ENCODE data around the gene ATP8A1.

GRCh38 chr4:42640613-42641012 lies 16.3 kb downstream of the ATP8A1 start:
- TF ChIP-seq, protein P1, sequence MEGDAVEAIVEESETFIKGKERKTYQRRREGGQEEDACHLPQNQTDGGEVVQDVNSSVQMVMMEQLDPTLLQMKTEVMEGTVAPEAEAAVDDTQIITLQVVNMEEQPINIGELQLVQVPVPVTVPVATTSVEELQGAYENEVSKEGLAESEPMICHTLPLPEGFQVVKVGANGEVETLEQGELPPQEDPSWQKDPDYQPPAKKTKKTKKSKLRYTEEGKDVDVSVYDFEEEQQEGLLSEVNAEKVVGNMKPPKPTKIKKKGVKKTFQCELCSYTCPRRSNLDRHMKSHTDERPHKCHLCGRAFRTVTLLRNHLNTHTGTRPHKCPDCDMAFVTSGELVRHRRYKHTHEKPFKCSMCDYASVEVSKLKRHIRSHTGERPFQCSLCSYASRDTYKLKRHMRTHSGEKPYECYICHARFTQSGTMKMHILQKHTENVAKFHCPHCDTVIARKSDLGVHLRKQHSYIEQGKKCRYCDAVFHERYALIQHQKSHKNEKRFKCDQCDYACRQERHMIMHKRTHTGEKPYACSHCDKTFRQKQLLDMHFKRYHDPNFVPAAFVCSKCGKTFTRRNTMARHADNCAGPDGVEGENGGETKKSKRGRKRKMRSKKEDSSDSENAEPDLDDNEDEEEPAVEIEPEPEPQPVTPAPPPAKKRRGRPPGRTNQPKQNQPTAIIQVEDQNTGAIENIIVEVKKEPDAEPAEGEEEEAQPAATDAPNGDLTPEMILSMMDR (IDR thresholded peaks at IDR 0.05): no peak
- TF ChIP-seq EP300 (IDR thresholded peaks at IDR 0.05): no peak

Measured in upper lobe of left lung (tissue), 4 donors.